GM12892 (cell line): ENCODE data around the gene PDS5A.
"Not testable (repeated sequence)": the region's sequence is repeated elsewhere in the genome, so short reads cannot be mapped to it uniquely, and the experiment has no call there.

ENCODE experiments used
- DNase-seq: peaks from one replicate; pipeline ENCODE4 v3.0.0; 2011; ENCODE audit not compliant: insufficient read length
- FAIRE-seq: peaks from 2 replicates; lab custom pipeline; 2011; peaks lifted over from hg19 to GRCh38; lab: Jason Lieb, UNC
- POLR2A ChIP-seq: IDR thresholded peaks from 2 replicates; pipeline ENCODE4 v1.6.1; 2011; ENCODE audit warnings: low read depth, low read length, control low read depth
- POLR2AphosphoS5 ChIP-seq: IDR thresholded peaks from 2 replicates; pipeline ENCODE4 v1.6.1; 2011; ENCODE audit warnings: low read depth, low read length, control low read depth
- TAF1 ChIP-seq: IDR thresholded peaks from 2 replicates; pipeline ENCODE4 v1.6.1; 2011; ENCODE audit warnings: low read depth, mild to moderate bottlenecking, control low read depth, low read length, borderline replicate concordance

Gene PDS5A

DNA sequence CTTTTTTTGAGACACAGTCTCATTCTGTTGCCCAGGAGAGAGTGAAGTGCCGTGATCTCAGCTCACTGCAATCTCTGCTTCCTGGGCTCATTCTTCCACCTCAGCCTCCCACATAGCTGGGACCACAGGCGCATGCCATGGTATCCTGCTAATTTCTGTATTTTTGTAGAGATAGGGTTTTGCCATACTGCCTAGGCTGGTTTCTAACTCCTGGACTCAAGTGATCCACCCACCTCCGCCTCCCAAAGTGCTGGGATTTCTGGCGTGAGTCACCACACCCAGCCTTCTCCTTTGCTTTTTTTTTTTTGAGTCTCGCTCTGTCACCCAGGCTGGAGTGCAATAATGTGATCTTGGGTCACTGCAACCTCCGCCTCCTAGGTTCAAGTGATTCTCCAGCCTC lies 94.1 kb downstream of the PDS5A start:
- DNase-seq: no peak
- no peak for TF ChIP-seq TAF1
- TF ChIP-seq POLR2AphosphoS5: no peak
- no peak for TF ChIP-seq POLR2A
- FAIRE-seq: no peak

DNA sequence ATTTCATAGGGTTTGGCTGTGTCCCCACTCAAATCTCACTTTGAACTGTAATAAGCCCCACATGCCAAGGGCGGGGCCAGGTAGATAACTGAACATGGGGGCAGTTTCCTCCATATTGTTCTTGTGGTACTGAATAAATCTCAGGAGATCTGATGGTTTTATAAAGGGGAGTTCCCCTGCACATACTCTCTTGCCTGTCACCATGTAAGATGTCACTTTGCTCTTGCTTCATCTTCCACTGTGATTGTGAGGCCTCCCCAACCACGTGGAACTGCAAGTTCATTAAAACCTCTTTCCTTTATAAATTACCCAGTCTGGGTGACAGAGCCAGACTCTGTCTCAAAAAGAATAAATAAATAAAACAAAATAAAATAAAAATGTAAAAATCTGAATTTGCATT lies 95.9 kb downstream of the PDS5A start:
- no peak for TF ChIP-seq TAF1
- TF ChIP-seq POLR2AphosphoS5: no peak
- no peak for TF ChIP-seq POLR2A
- DNase-seq (no peak), FAIRE-seq (no peak)

DNA sequence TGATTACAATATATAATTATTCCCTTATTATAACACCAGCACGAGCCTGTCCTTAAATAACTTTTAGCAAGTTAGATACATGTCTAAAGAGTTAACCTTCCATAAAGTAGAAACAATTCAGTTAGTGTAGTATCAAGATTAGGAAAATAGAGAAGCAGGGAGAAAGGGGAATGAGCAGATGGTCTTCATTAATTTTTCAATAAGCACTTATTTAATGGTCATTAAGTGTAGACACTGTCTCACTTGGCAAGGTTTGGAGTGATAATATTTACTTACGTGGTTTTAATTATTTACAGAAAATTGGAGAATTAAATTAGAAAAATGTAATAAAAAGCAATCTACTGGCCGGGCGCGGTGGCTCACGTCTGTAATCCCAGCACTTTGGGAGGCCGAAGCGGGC lies 99.7 kb downstream of the PDS5A start:
- DNase-seq (no peak), FAIRE-seq (no peak)
- no peak for TF ChIP-seq TAF1
- no peak for TF ChIP-seq POLR2A
- TF ChIP-seq POLR2AphosphoS5: no peak

DNA sequence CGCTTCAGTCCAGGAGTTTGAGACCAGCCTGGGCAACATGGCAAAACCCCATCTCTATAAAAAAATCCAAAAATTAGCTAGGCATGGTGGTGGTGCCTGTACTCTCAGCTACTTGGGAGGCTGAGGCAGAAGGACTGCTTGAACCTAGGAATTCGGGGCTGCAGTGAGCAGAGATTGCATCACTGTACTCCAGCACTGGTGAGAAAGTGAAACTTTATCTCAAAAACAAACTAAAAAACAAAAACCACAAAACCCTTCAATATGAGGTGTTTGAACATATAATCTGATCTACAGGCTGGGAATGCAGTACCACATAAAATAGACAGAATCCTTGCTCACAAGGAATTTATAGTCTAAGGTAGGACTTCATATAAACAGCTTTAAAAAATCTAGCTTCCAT lies 103.9 kb downstream of the PDS5A start:
- TF ChIP-seq POLR2AphosphoS5 (no peak), TAF1 (no peak), POLR2A (no peak)
- FAIRE-seq (peak; percentile 62), DNase-seq (no peak)

DNA sequence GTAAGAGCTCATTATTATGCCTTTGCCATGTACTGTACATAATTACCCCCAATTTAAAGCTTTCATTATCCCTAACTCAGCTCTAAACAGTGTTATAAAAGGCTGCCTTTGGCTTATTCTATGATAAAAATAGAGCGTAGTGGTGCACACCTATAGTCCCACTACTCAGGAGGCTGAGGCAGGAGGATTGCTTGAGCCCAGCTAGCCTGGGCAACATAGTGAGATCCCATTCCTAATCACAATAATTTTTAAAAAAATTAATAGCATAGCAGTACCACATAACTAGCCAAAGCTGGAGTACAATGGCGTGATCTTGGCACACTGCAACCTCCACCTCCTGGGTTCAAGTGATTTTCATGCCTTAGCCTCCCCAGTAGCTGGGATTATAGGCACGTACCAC lies 112.4 kb downstream of the PDS5A start:
- DNase-seq (no peak), FAIRE-seq (no peak)
- TF ChIP-seq POLR2AphosphoS5: no peak
- no peak for TF ChIP-seq TAF1
- TF ChIP-seq POLR2A: no peak

DNA sequence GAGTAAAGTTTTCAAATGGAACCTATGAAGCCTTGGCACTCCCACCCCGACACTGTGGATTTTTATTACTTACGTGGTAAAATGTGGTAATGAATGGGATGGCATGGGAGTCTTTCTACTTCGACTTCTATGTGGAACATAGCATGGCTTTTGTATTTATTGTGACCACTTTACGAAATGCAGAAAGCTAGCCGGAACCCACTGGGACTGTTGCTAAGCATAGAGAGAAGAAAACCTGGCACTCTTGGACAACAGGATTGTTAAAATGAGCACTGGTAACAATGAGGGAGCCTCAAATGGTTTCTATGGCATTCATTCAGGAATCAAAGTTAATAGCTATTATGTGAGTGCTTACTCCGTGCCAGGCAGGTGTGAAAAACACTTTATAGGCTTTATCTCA lies 113.3 kb downstream of the PDS5A start:
- FAIRE-seq: no peak

DNA sequence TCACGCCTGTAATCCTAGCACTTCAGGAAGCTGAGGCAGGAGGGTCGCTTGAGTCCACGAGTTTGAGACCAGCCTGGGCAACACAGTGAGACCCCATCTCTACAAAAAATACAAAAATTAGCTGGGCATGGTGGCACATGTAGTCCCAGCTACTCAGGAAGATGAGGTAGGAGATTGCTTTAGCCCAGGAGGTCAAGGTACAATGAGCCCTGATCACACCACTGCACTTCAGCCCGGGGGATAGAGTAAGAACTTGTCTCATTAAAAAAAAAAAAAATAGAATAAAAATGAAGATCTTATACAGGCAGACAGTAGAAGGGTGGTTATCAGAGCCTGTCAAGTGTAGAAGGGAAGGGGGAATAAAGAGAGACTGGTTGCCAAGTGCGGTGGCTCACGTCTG lies 116.9 kb downstream of the PDS5A start:
- no peak for FAIRE-seq
- no peak for TF ChIP-seq POLR2AphosphoS5
- DNase-seq: no peak

More for the DNA sequence above, 113.3 kb downstream of the PDS5A start:
- no peak for DNase-seq
- TF ChIP-seq TAF1 (no peak), POLR2AphosphoS5 (no peak), POLR2A (no peak)

DNA sequence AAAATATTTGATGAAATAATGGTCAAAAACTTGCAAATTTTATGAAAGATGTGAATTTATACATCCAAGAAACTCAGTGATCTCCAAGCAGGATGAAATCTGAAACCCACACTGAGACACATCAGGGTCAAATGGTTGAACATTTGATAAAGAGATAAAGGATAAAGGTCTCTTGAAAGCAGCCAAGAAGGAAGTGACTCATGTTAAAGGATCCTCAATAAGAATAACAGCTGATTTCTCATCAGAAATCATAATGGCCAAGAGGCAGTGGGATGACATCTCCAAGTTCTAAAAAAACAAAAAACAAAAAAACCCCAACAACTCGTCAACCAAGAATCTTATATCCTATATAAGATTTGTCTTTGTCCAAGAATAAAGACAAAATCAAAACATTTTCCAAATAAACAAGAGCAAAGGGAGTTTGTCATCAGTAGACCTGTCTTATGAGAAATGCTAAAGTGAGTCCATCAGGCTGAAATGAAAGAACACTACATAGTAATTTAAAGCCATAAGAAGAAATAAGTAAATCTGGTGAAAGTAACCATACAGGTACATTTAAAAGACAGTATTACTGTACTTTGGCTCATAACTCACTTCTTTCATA lies 121.7 kb downstream of the PDS5A start:
- FAIRE-seq (no peak), DNase-seq (no peak)
- TF ChIP-seq POLR2AphosphoS5 (no peak), TAF1 (no peak), POLR2A (no peak)

DNA sequence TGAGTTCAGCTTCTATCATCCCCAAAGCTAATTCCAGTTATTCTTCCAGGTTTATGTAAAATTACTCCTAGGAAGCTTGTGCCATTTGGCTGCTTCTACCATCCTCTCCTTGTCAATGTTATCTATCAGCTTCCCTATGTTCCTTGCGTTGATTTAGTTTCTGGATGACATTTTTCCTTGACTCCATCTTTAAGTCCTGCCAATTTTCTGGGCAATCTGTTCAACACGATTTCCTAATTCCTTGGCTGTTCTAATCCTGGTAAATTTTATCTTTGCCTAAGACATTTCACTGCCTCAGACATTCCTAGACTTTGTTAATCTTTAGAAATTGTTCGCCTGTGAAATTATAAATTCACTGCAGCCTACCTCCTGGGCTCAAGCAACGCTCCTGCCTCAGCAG lies 125.1 kb downstream of the PDS5A start:
- no peak for TF ChIP-seq POLR2A
- no peak for TF ChIP-seq TAF1
- TF ChIP-seq POLR2AphosphoS5: no peak
- DNase-seq (no peak), FAIRE-seq (no peak)

DNA sequence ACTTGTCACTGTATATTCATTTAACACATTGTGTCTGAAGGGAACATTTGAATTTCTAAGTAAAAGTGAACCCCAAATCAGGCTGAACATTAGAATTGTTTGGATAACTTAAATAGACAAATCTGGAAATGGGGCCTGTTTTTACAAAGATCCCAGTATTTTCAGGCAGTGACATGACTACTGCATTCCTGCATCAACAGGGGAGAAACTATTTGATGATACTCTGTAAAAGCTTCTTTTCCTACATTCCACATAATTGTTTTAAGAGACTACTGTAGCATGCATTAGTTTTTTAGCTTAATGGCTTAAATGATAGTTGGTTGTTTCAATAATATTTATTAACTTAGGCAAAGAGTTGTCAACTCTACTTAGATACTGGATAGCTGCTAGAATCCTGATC lies 127.0 kb downstream of the PDS5A start:
- DNase-seq: no peak
- FAIRE-seq: no peak
- no peak for TF ChIP-seq POLR2AphosphoS5
- TF ChIP-seq TAF1: no peak
- no peak for TF ChIP-seq POLR2A

DNA sequence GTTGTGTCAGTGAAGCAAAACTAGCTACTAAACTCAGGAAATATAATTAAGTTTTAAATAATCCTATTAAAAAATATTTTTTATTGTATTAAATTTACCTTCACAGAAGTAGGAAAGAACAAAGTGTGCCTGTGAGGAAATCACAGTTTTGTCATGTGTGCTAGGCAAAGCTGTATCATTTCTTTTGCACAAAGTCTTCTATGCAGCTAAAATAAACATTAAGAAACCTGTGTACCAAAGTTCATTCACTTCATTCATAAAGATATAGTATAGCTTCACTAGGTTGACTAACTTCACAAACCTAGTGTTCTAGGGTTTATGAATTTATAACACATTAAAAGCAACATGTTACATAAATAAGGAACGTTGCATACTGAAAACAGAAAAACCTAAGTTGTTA lies 131.0 kb downstream of the PDS5A start:
- no peak for FAIRE-seq
- TF ChIP-seq POLR2AphosphoS5 (no peak), TAF1 (no peak), POLR2A (no peak)

DNA sequence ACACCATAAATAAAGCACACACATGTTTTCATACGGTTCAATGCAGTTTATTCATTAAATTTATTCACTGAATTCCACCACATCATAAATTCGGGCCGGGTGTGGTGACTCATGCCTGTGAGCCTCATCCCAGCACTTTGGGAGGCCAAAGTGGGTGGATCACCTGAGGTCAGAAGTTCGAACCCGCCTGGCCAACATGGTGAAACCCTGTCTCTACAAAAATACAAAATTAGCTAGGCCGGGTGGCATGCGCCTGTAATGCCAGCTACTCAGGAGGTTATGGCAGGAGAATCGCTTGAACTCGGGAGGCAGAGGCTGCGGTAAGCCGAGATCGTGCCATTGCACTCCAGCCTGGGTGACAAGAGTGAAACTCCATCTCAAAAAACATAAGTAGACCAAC lies 131.6 kb downstream of the PDS5A start:
- DNase-seq (no peak), FAIRE-seq (no peak)
- TF ChIP-seq POLR2AphosphoS5 (no peak), POLR2A (no peak), TAF1 (no peak)

More for the DNA sequence above, 131.0 kb downstream of the PDS5A start:
- DNase-seq: no peak

DNA sequence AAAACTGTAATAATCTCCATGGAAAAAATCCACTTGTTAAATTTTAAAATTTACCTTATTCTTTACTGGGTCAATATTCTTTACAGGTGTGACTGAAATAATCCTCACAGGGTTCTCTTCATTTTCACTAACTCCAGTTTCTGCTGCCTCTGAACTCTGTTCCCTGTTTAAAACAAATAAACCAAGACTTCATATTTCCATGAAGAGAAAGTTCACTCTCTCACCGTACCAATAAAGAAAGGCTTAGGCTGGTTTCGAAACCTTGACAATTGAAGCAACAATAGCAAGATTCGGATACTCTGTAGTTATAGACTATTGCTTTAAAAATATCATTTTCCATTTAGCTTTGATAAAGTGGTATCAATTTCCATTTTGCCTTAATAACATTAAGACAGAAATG lies 135.8 kb downstream of the PDS5A start:
- DNase-seq: no peak
- TF ChIP-seq POLR2A: no peak
- TF ChIP-seq TAF1: no peak
- TF ChIP-seq POLR2AphosphoS5: no peak
- FAIRE-seq: no peak

DNA sequence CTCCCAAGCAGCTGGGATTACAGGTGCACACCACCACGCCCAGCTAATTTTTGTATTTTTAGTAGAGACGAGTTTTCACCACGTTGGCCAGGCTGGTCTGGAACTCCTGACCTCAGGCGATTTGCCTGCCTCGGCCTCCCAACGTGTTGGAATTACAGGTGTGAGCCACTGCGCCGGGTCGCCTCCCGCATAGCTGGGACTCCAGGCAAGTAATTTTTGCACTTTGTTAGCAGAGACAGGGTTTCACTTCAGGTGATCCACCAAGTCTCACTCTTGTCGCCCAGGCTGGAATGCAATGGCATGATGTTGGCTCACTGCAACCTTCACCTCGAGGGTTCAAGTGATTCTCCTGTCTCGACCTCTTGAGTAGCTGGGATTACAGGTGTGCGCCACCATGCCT lies 137.2 kb downstream of the PDS5A start:
- FAIRE-seq: not testable (repeated sequence)

More for the DNA sequence above, 137.2 kb downstream of the PDS5A start:
- DNase-seq: not testable (repeated sequence)
